ENCODE measurements around the gene KCNT1. TPM values are rescaled to one million over a fixed set of nuclear protein-coding genes. Genes with fewer than 3 reads are reported as not detected.

KCNT1 gene
- polyA plus RNA-seq, 3 donors, result 0.09 to 0.90 (median 0.11) TPM

GRCh38 chr9:135698767-135699166 is 3.2 kb upstream of the KCNT1 start:
- DNase-seq, result no peak

GRCh38 chr9:135699440-135699839 is 2.5 kb upstream of the KCNT1 start, which contains the start of gene SOHLH1:
TSS of gene SOHLH1 (minus strand) at chr9:135699481. CDS start at chr9:135699467, 14 bp downstream.
- no peak for DNase-seq

- no peak for DNase-seq
Observed at GRCh38 chr9:135700525-135700924, 1.5 kb upstream of the KCNT1 start.

- no peak for DNase-seq
Observed at GRCh38 chr9:135701067-135701958, 672 bp upstream of the KCNT1 start.

GRCh38 chr9:135703726-135704125 is 1.7 kb downstream of the KCNT1 start:
- DNase-seq, result no peak

GRCh38 chr9:135704483-135704882 is 2.5 kb downstream of the KCNT1 start:
- no peak for DNase-seq

- DNase-seq, result no peak
Observed at GRCh38 chr9:135705376-135705775, 3.4 kb downstream of the KCNT1 start.

GRCh38 chr9:135706288-135706687 is 4.3 kb downstream of the KCNT1 start:
- no peak for DNase-seq

- no peak for DNase-seq
Observed at GRCh38 chr9:135707252-135708138, 5.5 kb downstream of the KCNT1 start.

- DNase-seq, result no peak
Observed at GRCh38 chr9:135708164-135708563, 6.2 kb downstream of the KCNT1 start.

GRCh38 chr9:135711391-135711790 is 9.4 kb downstream of the KCNT1 start:
- no peak for DNase-seq

- DNase-seq, result no peak
Observed at GRCh38 chr9:135711881-135712280, 9.9 kb downstream of the KCNT1 start.

GRCh38 chr9:135712613-135713295 is 10.8 kb downstream of the KCNT1 start:
- no peak for DNase-seq

- DNase-seq, result peak; percentile 42
Observed at GRCh38 chr9:135714242-135715055, 12.5 kb downstream of the KCNT1 start.

- DNase-seq, result no peak
Observed at GRCh38 chr9:135715056-135715595, 13.1 kb downstream of the KCNT1 start.

GRCh38 chr9:135716045-135716444 is 14.1 kb downstream of the KCNT1 start:
- DNase-seq, result no peak

GRCh38 chr9:135717410-135717809 is 15.4 kb downstream of the KCNT1 start:
- DNase-seq, result no peak

GRCh38 chr9:135718616-135719015 is 16.6 kb downstream of the KCNT1 start:
- DNase-seq, result no peak

- DNase-seq, result no peak
Observed at GRCh38 chr9:135719472-135719871, 17.5 kb downstream of the KCNT1 start.

GRCh38 chr9:135722365-135722764 is 20.4 kb downstream of the KCNT1 start:
- no peak for DNase-seq

All from renal pelvis (tissue), 4 donors.